Hepatocyte (in vitro differentiated cells): ENCODE measurements around the gene CMKLR1.

ENCODE experiments used
- EZH2 ChIP-seq: fragments of 200-600 bp; sonication (generic); IDR thresholded peaks from 2 replicates; pipeline ENCODE4 v1.6.1; 2016; ENCODE audit warnings: antibody characterized with exemption, mild to moderate bottlenecking, borderline replicate concordance
- EZH2phosphoT487 ChIP-seq: fragments of 200-600 bp; sonication (generic); IDR thresholded peaks from one replicate; pipeline ENCODE4 v1.6.1; 2018; ENCODE audit warnings: antibody characterized with exemption, mild to moderate bottlenecking, low read depth, moderate library complexity; ENCODE audit not compliant: unreplicated experiment, severe bottlenecking
- TF ChIP-seq, protein P1 (sequence below): fragments of 200-600 bp; sonication (generic); IDR thresholded peaks from 2 replicates; pipeline ENCODE4 v1.5.1; 2016; ENCODE audit warnings: antibody characterized with exemption, mild to moderate bottlenecking; ENCODE audit not compliant: poor library complexity

- TF ChIP-seq, protein P1, sequence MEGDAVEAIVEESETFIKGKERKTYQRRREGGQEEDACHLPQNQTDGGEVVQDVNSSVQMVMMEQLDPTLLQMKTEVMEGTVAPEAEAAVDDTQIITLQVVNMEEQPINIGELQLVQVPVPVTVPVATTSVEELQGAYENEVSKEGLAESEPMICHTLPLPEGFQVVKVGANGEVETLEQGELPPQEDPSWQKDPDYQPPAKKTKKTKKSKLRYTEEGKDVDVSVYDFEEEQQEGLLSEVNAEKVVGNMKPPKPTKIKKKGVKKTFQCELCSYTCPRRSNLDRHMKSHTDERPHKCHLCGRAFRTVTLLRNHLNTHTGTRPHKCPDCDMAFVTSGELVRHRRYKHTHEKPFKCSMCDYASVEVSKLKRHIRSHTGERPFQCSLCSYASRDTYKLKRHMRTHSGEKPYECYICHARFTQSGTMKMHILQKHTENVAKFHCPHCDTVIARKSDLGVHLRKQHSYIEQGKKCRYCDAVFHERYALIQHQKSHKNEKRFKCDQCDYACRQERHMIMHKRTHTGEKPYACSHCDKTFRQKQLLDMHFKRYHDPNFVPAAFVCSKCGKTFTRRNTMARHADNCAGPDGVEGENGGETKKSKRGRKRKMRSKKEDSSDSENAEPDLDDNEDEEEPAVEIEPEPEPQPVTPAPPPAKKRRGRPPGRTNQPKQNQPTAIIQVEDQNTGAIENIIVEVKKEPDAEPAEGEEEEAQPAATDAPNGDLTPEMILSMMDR, result no peak
- no peak for TF ChIP-seq EZH2phosphoT487
- no peak for TF ChIP-seq EZH2
Measured at GRCh38 chr12:108305520-108305919, 33.6 kb downstream of the CMKLR1 start.
